Type B pancreatic cell (in vitro differentiated cells): ENCODE results near the gene ETV7. TPM values are rescaled to one million over a fixed set of nuclear protein-coding genes. Genes with fewer than 3 reads are reported as not detected.

Experiments used
- DNase-seq: peaks from one replicate; pipeline ENCODE4 v3.0.0; 2021; ENCODE audit warnings: mixed read lengths; ENCODE audit not compliant: unreplicated experiment; ENCODE audit errors: extremely low spot score
- H3K27ac Mint-ChIP-seq: 2 replicates; pipeline ENCODE4 v1.8.0; 2021; ENCODE audit warnings: mild to moderate bottlenecking, mixed read lengths
- H3K27me3 Mint-ChIP-seq: 2 replicates; pipeline ENCODE4 v1.8.0; 2021; ENCODE audit warnings: mixed read lengths
- H3K36me3 Mint-ChIP-seq: 2 replicates; pipeline ENCODE4 v1.8.0; 2021; ENCODE audit warnings: mixed read lengths
- H3K4me1 Mint-ChIP-seq: one replicate; pipeline ENCODE4 v1.8.0; 2021; ENCODE audit warnings: mixed read lengths; ENCODE audit not compliant: unreplicated experiment
- H3K4me3 Mint-ChIP-seq: 2 replicates; pipeline ENCODE4 v1.8.0; 2021; ENCODE audit warnings: mild to moderate bottlenecking, mixed read lengths
- H3K9me3 Mint-ChIP-seq: 2 replicates; pipeline ENCODE4 v1.8.0; 2021; ENCODE audit warnings: mixed read lengths
- CTCF ChIP-seq: fragments of 200-600 bp; sonication (generic); conservative IDR thresholded peaks from 2 replicates; pipeline ENCODE4 v1.5.0; 2021; ENCODE audit warnings: antibody characterized with exemption, mild to moderate bottlenecking
- total RNA-seq: library from RNA; stranded (reverse); gene quantifications from 2 replicates; pipeline ENCODE4 v1.2.1, GENCODE V29; 2021; ENCODE audit warnings: low replicate concordance

The ETV7 gene
- total RNA-seq, 1 donor from 2014 or later = 1.7 TPM

- no peak overlapping the region for H3K27ac Mint-ChIP-seq
- no peak for DNase-seq
- no peaks in the 10 kb centered on the region for H3K9me3 Mint-ChIP-seq
- peaks cover 8% of the 10 kb centered on the region for H3K27me3 Mint-ChIP-seq
- TF ChIP-seq CTCF = no peak
- H3K36me3 Mint-ChIP-seq = no peaks in the 10 kb centered on the region
- H3K4me3 Mint-ChIP-seq = no peak overlapping the region
- peaks cover 16% of the 10 kb centered on the region for H3K4me1 Mint-ChIP-seq
Measured at GRCh38 chr6:36327226-36327918, 60.1 kb downstream of the ETV7 start.

- no peaks in the 10 kb centered on the region for H3K36me3 Mint-ChIP-seq
- no peaks in the 10 kb centered on the region for H3K9me3 Mint-ChIP-seq
- no peak overlapping the region for H3K27ac Mint-ChIP-seq
- peaks cover 5% of the 10 kb centered on the region for H3K27me3 Mint-ChIP-seq
- no peak for DNase-seq
- H3K4me3 Mint-ChIP-seq = no peak overlapping the region
- H3K4me1 Mint-ChIP-seq = peaks cover 16% of the 10 kb centered on the region
- no peak for TF ChIP-seq CTCF
Measured at GRCh38 chr6:36326356-36326995, 61.0 kb downstream of the ETV7 start.

GRCh38 chr6:36324715-36325114 is 62.8 kb downstream of the ETV7 start:
- TF ChIP-seq CTCF = no peak
- DNase-seq = no peak
- Mint-ChIP-seq H3K36me3 (no peaks in the 10 kb centered on the region), H3K27ac (no peak overlapping the region), H3K9me3 (no peaks in the 10 kb centered on the region), H3K4me3 (no peak overlapping the region), H3K27me3 (peaks cover 5% of the 10 kb centered on the region), H3K4me1 (peaks cover 20% of the 10 kb centered on the region)

GRCh38 chr6:36324191-36324590 is 63.3 kb downstream of the ETV7 start:
- Mint-ChIP-seq H3K4me3 (no peak overlapping the region), H3K27me3 (peaks cover 5% of the 10 kb centered on the region), H3K36me3 (no peaks in the 10 kb centered on the region), H3K27ac (no peak overlapping the region), H3K4me1 (peaks cover 24% of the 10 kb centered on the region), H3K9me3 (no peaks in the 10 kb centered on the region)
- no peak for TF ChIP-seq CTCF
- no peak for DNase-seq

GRCh38 chr6:36323062-36323461 is 64.4 kb downstream of the ETV7 start:
- peaks cover 24% of the 10 kb centered on the region for H3K4me1 Mint-ChIP-seq
- no peak overlapping the region for H3K4me3 Mint-ChIP-seq
- H3K9me3 Mint-ChIP-seq = no peaks in the 10 kb centered on the region

More at GRCh38 chr6:36323062-36323461, 64.4 kb downstream of the ETV7 start:
- Mint-ChIP-seq H3K27me3 (no peaks in the 10 kb centered on the region), H3K27ac (peak overlapping the region; percentile 49), H3K36me3 (no peaks in the 10 kb centered on the region)
- no peak for TF ChIP-seq CTCF
- DNase-seq = no peak
